ENCODE data around the gene CIC. TPM values are rescaled to one million over a fixed set of nuclear protein-coding genes. Genes with fewer than 3 reads are reported as not detected.
A peak's percentile ranks its signal among the peaks of the same experiment; 100 is the strongest.

The CIC gene
- total RNA-seq, 4 donors from 2014 or later = 31.4 to 69.4 (median 49.0) TPM

GRCh38 chr19:42290523-42291434 lies 21.7 kb downstream of the CIC start:
- ATAC-seq = no peak
- no peaks in the 10 kb centered on the region for H3K27me3 ChIP-seq
- H3K4me3 ChIP-seq = no peak overlapping the region
- no peaks in the 10 kb centered on the region for H3K9me3 ChIP-seq
- H3K36me3 ChIP-seq = peaks cover 0 to 89% of the 10 kb centered on the region in 2 donors
- peak overlapping the region in 1 of 4 donors; percentile 38 for H3K27ac ChIP-seq
- TF ChIP-seq POLR2AphosphoS5 (IDR thresholded peaks at IDR 0.05) (no peak), POLR2A (IDR thresholded peaks at IDR 0.05) (no peak), CTCF (IDR thresholded peaks at IDR 0.05) (peak in 3 of 4 experiments; percentile 28 to 52 (median 47))
- whole genome bisulfite sequencing, 2 donors (ENCODE audit: low coverage in 1 of 2) = 89% methylated on average over 3 of the region's 31 CpGs; no CpG with 5 or more reads in 1 of the 2 donors
- H3K4me1 ChIP-seq = peaks cover 0 to 31% (median 12%) of the 10 kb centered on the region in 3 donors

- Histone ChIP-seq H3K4me1 (peaks cover 0 to 30% (median 5%) of the 10 kb centered on the region in 3 donors), H3K27me3 (no peaks in the 10 kb centered on the region), H3K27ac (peak overlapping the region in 1 of 4 donors; percentile 38), H3K4me3 (no peak overlapping the region), H3K36me3 (peaks cover 0 to 89% of the 10 kb centered on the region in 2 donors), H3K9me3 (no peaks in the 10 kb centered on the region)
- TF ChIP-seq POLR2AphosphoS5 (IDR thresholded peaks at IDR 0.05) (no peak), POLR2A (IDR thresholded peaks at IDR 0.05) (no peak), CTCF (IDR thresholded peaks at IDR 0.05) (no peak), EP300 (IDR thresholded peaks at IDR 0.05) (no peak)
- ATAC-seq = no peak
- WGBS, 2 donors (ENCODE audit: low coverage in 1 of 2) = 27 to 37% methylated on average over 7 to 8 of the region's 9 CpGs
Observed at GRCh38 chr19:42291435-42291810, 22.4 kb downstream of the CIC start.

- Histone ChIP-seq H3K4me3 (no peak overlapping the region), H3K27ac (no peak overlapping the region), H3K4me1 (peaks cover 0 to 21% (median 0%) of the 10 kb centered on the region in 3 donors), H3K9me3 (no peaks in the 10 kb centered on the region), H3K27me3 (no peaks in the 10 kb centered on the region), H3K36me3 (peaks cover 0 to 82% of the 10 kb centered on the region in 2 donors)
- ATAC-seq = no peak
- no peak for TF ChIP-seq POLR2AphosphoS5 (IDR thresholded peaks at IDR 0.05)
- TF ChIP-seq EP300 (IDR thresholded peaks at IDR 0.05) = no peak
- no peak for TF ChIP-seq POLR2A (IDR thresholded peaks at IDR 0.05)
- no peak for TF ChIP-seq CTCF (IDR thresholded peaks at IDR 0.05)
- 81 to 94% methylated on average over 3 to 8 of the region's 27 CpGs for WGBS, 2 donors (ENCODE audit: low coverage in 1 of 2)
Observed at GRCh38 chr19:42292042-42292960, 23.2 kb downstream of the CIC start.

GRCh38 chr19:42292963-42293362 lies 23.9 kb downstream of the CIC start:
- H3K27me3 ChIP-seq = no peaks in the 10 kb centered on the region
- no peak overlapping the region for H3K4me3 ChIP-seq
- H3K27ac ChIP-seq = no peak overlapping the region
- ATAC-seq = no peak
- H3K9me3 ChIP-seq = no peaks in the 10 kb centered on the region
- TF ChIP-seq POLR2AphosphoS5 (IDR thresholded peaks at IDR 0.05) (no peak), CTCF (IDR thresholded peaks at IDR 0.05) (no peak), EP300 (IDR thresholded peaks at IDR 0.05) (no peak), POLR2A (IDR thresholded peaks at IDR 0.05) (no peak)
- WGBS, 2 donors (ENCODE audit: low coverage in 1 of 2) = 79 to 82% methylated on average over 3 to 6 of the region's 14 CpGs
- H3K36me3 ChIP-seq = peaks cover 0 to 76% of the 10 kb centered on the region in 2 donors
- H3K4me1 ChIP-seq = peaks cover 0 to 20% (median 0%) of the 10 kb centered on the region in 3 donors
